ENCODE results near the gene DLG4.

Gene DLG4

GRCh38 chr17:7219812-7220592 is at the start of gene DLG4, which contains the start of gene ACADVL:
Gene DLG4, minus strand, starts transcription at chr17:7219836.
Gene ACADVL, plus strand, starts transcription at chr17:7219938. Its CDS starts 47 bp downstream, at chr17:7219985.
- DNase-seq, result peak; percentile 78

DNA sequence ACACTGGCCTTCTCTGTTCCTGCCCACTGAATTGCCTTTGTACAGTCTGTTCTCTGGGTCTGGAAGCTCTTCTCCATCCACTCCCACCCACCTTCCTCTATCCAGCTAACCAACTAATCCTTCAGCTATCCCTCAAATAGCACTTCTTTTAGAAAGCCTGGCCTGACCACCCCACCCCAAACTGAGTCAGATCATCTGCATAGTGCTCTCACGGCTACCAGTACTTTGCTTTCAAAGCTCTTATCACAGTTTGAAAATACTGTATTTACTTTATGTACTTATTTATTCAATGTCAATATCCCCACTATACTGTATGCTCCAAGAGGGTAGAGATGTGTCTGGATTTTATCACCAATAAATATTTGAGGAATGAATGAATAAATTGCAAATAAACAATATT is 47.1 kb upstream of the DLG4 start:
- DNase-seq, result no peak

GRCh38 chr17:7263801-7264078 is 44.1 kb upstream of the DLG4 start:
- DNase-seq, result no peak

GRCh38 chr17:7262935-7263800 is 43.5 kb upstream of the DLG4 start:
- DNase-seq, result no peak

DNA sequence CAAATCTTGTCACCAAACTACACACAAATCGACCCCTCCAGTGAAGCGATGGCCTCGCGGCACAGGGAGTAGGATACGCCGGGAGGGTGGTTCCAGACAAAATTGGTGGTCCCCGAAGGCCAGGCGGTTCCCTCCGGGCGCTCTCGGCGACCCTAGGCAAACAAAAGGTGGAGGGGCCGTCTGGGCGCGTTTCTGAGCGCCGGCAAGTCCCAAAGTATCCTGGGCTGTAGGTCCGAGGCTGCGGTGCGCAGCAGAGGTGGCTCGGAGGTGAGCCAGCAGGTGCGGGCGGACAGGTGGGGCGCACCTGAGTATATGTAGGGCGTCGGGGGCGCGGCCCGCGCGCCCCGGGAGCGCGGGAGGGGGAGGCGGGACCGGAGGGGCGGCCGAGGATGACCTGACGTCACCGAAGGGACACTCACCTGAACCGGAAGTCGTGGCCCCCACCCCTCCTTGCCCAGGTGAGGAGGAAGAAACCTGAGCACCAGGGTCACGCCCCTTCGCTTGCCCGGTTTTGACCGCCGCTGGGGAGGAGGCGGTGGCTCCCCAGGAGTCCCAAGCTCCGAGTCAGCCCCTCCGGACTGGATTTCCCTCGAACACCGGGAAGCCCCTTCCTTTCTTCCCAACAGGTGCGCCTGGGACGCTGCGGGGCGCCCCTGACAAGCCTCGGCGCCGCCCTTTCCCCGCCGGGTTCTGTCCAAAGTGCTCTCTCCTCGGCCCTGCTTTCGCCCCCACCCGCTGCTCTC is 42.7 kb upstream of the DLG4 start, which contains the start of gene CLDN7:
Gene CLDN7, minus strand, starts transcription at position 287 of the 743 bp plus-strand sequence. CDS start 435 bp downstream, outside the sequence.
- no peak for DNase-seq

DNA sequence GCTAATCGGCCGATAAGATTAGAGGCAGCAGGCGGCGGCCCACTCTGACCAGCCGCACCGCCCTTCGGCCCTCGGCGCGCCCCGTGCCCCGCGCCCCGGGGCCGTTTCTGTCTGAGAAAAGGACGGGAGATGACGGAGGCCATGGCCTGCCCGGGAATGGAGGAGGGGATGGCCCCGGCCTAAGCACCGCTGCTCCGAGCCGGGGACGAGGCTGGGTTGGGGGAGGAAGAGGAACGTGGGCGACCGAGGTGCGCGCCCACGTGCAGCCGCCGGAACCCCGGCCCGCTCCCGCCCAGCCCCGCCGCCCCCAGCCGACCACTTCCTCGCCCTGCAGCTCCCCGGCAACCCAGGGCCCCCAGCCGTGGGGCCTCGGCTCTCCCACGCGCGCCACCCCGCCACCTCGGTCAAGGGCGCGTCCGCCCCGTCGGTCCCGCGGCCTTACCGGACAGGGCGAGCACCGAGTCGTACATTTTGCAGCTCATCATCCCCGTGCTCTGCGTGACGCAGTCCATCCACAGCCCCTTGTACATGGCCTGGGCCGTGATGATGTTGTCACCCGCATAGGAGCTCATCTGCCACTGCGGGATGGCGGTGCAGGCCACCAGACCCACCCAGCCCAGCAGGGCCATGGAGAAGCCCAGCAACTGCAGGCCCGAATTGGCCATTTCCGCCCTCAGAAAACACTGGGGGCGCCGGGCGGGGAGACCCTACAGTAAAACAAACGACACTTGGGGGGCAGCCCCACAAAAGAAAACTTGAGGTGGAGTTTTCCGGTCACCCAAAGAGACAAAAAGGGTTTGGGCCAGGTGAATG is 41.9 kb upstream of the DLG4 start:
- DNase-seq, result peak; percentile 47

GRCh38 chr17:7260651-7261378 is 41.2 kb upstream of the DLG4 start:
- DNase-seq, result peak; percentile 42

GRCh38 chr17:7260151-7260550 is 40.5 kb upstream of the DLG4 start:
- DNase-seq, result no peak

GRCh38 chr17:7259555-7259889 is 39.9 kb upstream of the DLG4 start:
- no peak for DNase-seq

DNA sequence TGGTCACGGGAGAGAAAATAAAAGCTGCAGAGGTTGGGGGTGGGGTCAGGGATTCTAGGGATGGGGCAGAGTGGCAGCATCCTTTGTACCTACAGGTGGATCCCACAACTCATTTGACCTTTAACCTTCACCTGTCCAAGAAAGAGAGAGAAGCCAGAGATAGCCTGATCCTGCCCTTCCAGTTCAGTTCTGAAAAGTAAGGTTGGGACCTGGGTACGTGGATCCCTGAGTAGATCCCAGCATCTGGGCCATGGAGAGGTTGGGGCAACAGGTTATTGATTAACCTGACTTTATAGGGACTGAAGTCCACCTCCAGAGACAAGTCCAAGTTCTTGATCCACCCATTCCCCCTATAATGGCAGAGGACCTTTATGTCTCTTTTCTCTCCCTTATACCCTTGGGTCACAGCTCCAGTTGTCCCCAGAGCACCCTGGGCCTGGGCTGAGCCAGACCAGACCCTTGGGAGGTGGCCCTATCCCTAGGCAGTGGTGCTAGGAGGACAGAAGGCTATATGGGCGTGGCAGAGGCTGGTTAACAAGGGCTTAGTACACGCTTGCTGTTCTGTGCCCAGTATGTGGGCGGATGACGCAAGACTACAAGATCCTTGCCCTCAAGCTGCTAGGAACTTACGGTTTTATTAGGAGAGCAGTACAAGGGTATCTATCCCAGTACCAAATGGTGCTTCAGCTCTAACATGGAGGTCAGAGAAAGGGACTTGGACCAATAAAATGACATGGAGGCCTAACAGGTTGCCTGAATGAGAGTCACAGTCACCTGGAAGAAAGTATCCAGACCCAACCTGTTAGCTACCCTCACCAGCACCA is 39.3 kb upstream of the DLG4 start:
- DNase-seq, result no peak

- no peak for DNase-seq
These were observed 37.3 kb upstream of the DLG4 start for GRCh38 chr17:7256766-7257456.

- DNase-seq, result no peak
These were observed 34.9 kb upstream of the DLG4 start for GRCh38 chr17:7254511-7254910.

DNA sequence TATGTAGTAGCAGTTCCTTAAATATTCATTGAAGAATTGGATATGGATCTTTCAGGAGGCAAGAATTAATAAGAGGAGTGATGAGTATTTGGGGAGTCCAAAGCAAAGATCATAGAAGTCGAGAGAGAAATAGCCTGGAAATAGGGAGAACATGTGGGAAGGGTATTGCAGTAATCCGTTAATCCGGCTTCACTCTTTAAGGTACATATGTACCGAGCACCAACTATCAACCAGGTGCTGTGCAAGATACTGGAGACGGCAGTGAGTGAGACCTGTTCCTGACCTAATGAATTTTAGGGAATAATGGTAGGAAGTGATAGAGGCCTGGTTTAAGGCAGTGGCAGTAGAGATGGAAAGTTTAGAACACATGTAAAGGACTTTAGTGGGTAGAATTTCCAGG is 33.4 kb upstream of the DLG4 start:
- no peak for DNase-seq

GRCh38 chr17:7252176-7253043 is 32.8 kb upstream of the DLG4 start, which contains the start of gene ELP5:
Gene ELP5, plus strand, starts transcription at chr17:7252215. Its CDS starts 336 bp downstream, at chr17:7252551.
- DNase-seq, result peak; percentile 84

- peak; percentile 99 for DNase-seq
These were observed 32.1 kb upstream of the DLG4 start, which contains the start of gene CTDNEP1 for GRCh38 chr17:7251661-7252175. Gene CTDNEP1, minus strand, starts transcription at chr17:7251734. Its CDS starts 438 bp downstream, at chr17:7251296.

GRCh38 chr17:7250695-7251627 is 31.3 kb upstream of the DLG4 start:
- peak; percentile 16 for DNase-seq

GRCh38 chr17:7249830-7250229 is 30.2 kb upstream of the DLG4 start:
- no peak for DNase-seq

- no peak for DNase-seq
These were observed 29.6 kb upstream of the DLG4 start for GRCh38 chr17:7249214-7249613.

Data from activated gamma-delta T cell treated with Interleukin-2 at 50 U/mL for 16 hours (primary cell).